HG02973 (cell line): ENCODE data around the gene TF.

ENCODE experiments used
- ATAC-seq: cut with Tn5 transposase; IDR thresholded peaks from one replicate; pipeline ENCODE4 v1.9.1; 2021; ENCODE audit warnings: moderate library complexity; ENCODE audit not compliant: unreplicated experiment

The TF gene

GRCh38 chr3:133833880-133834620 is 87.9 kb downstream of the TF start:
- ATAC-seq, result no peak

DNA sequence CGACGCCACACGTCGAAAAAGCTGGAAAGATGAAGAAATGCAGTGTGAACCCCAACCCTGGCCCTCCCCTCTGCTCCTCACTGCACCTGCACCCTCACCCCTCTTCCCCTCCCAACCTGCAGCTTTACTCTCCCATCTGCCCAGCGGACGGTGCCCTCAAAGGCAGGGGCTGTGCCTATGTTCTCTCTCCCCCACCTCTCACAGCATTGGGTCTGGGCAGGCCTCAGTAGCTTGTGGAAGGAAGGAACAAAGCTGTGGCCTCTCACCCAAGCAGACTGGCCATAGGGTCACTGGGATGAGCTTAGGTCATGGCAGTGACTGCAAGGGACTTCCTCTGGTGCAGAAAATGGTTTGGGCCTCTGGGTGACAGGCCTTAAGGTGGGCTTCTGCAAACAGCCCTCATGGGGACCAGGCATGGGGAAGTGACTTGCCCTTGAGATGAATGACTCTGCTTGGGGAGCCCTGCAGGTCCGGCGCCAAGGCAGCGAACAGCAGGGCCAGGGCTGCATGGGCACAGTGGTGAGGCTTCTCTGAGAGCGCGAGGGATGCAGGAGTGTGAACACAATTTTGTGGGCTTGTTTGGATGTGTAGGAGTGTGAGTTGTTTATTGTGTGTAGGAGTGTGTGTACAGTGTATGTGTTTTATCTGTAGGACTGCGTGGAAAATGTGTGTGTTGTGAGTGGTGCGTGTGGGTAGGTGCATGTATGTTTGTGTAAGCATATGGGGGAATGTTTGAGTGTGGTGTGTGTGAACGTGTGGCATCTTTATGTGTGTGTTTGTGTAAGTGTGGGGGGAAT is 88.6 kb downstream of the TF start:
- no peak for ATAC-seq

DNA sequence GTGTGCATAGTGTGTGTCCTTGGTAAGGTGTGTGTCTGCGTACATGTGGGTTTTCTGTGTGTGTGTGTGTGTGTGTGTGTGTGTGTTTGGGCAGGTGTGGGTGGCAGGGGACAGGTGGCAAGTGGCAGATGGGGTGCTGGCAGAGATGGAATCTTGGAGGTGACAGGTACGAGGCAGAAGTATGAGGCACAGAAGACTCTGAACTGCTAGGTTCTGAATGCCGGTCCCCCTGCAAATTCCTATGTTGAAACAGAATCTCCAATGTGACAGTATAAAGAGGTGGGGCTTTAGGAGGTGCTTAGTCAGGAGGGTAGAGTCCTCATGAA is 89.2 kb downstream of the TF start:
- no peak for ATAC-seq

DNA sequence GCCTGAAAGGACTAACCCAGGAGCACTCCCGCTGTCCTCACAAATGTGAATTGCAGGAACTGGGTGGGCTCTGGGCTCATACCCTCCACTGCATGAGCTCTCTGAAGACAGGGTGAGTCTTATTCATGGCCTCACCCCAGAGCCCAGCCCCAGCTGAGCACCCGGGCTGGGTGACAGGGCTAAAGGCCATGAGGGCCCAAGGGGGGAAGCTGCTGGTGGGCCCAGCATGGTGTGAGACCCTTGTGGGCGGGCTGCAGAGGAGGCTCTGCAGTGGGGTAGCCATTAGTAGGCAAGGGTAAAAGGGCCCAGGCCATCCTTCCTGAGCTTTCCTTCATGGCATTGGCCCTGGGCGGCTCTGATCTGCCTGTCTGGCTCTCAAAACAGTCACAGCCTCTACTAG is 89.8 kb downstream of the TF start:
- ATAC-seq, result no peak

DNA sequence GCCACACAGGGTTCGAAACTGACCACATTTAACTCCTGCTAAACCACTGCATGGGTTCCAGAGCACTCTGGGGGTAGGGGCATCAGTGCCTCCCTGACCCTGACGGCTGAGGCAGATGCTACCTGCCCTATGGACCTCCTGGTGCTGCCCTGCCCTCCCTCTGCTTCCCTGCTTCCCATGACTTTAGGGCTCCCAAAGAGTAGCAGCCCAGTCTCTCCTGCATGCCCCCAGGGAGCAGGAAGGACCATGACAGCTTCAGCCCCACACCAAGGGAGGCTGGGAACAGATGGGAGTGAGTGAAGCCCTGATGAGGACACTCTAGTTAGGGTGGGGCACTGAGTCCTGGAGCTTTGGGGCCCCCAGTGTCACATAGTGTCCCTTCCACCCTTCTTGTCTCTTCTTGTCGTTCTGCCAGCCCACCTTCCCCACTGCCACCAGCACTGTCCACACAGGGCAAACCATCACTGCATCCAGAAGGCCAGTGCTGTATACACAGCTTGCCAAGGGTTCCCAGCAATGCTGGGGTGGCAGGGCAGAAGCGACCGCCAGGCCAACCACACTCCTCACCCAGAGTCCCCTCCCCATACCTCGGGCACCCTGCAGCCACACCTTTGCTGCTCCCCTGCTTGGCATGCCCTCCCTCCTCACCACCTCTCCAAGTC is 90.4 kb downstream of the TF start:
- ATAC-seq, result no peak

DNA sequence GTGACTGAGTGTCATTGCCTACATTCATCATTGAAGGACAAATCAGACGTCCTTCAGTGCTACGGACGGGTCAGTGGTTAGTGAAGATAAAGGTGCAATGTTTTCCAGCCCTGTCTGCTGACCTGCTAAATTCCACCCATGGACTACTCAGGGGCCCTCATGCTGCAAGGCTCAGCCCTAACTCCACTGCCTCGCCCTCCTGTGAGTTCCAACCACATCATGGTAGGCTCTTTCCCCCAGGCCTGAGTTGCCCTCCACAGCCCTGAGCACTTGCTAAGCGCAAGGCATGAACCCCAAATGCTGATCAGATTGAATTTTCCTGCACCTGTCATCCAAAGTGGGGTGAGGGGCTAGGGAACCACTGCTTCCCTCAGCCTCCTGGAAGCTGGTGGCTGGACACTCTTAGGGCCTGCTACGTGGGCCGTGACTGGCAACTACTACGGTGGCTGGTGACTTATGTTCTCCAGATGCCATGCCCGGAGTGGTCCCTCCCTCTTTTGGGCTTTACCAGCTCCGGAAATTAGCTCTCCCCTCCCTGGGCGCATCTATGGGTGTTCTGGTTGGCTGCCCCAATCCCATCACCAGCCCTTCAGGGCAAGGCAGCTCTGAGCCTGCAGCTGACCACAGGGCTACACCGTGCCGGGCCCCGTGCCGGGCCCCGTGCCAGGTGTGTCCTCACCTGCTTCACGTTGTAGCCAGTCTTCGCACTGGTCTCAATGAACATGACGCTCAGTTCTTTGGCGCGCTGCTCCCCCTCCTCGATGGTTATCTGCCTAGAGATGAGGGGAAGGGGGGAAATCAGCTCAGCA is 91.5 kb downstream of the TF start:
- no peak for ATAC-seq

GRCh38 chr3:133838296-133838789 is 92.2 kb downstream of the TF start:
- no peak for ATAC-seq

GRCh38 chr3:133838916-133839800 is 93.0 kb downstream of the TF start:
- no peak for ATAC-seq

DNA sequence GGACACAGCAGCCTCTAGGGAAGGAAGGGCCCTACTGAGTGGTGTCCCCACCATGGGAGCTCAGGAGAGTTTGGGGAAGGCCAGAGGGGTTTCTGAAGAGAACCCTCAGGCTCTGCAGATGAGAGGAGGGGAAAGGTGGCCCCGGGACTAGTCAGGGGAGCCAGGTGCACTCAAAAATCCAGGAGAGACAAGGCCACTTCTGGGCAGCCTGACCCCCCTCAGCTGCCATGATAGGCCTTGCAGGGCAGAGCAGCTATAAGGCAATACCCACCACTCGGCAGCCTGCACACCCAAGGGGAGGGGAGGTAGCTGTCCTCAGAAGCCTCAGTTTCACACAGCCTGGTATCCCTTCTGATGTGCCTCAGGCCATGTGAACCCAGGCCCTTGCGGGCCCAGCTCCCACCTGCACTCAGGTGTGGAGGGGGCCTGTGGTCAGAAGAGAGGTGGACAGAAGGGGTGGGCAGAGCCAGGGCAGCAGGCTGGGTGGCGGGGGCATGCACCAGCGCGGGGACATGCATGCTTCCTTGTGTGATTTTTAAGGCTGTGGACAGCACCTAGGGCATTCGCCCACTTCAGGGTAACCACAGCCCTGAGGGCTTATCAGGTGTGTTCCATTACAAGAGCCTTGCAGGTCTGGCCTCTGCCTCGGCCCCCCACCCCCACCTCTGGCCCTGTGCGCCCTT is 94.0 kb downstream of the TF start:
- ATAC-seq, result no peak

- no peak for ATAC-seq
Observed at GRCh38 chr3:133840767-133841166, 94.6 kb downstream of the TF start.

DNA sequence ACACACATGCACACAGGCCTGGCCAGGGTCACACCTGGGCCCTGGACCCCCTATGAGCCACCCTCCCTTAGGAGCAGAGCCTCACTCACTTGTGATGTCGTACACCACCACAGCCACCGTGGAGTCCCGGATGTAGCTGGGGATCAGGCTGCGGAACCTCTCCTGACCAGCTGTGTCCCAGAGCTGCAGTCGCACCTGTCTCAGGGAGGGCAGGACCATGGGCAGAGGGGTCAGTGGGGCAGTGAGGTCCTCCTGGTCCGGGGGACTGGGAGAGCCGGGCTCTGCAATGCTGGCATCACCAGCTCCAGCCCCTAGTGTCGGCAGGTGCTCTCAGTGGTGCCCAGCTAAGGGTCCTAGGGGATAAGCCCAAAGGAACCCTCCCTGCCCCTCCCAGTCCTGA is 95.0 kb downstream of the TF start:
- ATAC-seq, result no peak

DNA sequence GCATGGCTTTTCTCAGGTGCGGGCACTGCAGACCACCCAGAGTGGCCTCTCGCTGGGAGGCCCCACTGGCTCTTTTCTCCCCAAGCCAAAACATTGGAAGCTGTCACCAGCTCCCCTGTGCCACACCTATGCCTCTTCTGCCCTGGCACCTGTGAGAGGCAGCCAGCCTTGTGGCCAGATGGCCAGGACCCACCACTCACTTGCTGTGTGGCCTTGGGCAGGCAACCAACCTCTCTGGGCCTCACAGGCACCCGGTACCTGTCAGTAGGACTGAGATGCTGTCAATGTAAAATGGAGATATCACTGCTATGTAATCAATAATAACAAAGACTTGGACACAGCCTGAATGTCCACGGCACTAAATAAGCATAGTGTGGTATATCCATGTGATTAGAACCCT is 96.0 kb downstream of the TF start:
- ATAC-seq, result no peak

- no peak for ATAC-seq
Observed at GRCh38 chr3:133843634-133844033, 97.4 kb downstream of the TF start.

- no peak for ATAC-seq
Observed at GRCh38 chr3:133845127-133845526, 98.9 kb downstream of the TF start.
